HG03558 (cell line): Measurements from ENCODE around the gene FRMD8.
A peak's percentile ranks its signal among the peaks of the same experiment; 100 is the strongest.

Experiments used
- ATAC-seq: cut with Tn5 transposase; IDR thresholded peaks from one replicate; pipeline ENCODE4 v1.9.1; 2021; ENCODE audit warnings: moderate number of reproducible peaks; ENCODE audit not compliant: unreplicated experiment; ENCODE audit errors: extremely low read depth

The FRMD8 gene

DNA sequence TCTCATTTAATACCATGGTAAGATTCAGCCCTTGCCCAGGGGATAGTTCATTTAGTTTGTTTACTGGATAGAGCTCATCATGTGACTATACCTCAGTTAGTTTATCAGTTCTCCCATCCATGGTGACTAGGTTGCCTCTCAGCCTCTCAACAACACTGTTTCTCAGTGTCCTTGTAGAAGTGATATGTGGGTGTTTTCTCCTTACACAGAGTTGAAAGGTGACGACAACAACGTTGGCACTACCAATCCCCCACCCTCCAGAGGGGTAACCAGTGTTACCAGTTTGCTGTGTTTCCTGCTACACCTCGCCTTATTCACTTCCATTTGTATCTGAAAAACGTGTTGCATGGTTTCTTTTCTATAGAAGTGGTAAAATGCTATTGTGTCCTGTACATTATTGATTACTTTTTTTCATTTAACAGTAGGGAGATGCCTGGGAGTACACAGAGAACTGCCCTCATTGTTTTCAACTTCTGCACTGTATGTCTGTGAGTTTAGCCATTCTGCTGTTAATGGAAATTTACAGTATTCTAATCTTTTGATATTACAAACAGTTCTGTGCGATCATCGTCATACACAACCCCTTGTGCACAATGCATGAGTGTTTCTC, 47.7 kb downstream of the FRMD8 start:
- ATAC-seq: no peak

DNA sequence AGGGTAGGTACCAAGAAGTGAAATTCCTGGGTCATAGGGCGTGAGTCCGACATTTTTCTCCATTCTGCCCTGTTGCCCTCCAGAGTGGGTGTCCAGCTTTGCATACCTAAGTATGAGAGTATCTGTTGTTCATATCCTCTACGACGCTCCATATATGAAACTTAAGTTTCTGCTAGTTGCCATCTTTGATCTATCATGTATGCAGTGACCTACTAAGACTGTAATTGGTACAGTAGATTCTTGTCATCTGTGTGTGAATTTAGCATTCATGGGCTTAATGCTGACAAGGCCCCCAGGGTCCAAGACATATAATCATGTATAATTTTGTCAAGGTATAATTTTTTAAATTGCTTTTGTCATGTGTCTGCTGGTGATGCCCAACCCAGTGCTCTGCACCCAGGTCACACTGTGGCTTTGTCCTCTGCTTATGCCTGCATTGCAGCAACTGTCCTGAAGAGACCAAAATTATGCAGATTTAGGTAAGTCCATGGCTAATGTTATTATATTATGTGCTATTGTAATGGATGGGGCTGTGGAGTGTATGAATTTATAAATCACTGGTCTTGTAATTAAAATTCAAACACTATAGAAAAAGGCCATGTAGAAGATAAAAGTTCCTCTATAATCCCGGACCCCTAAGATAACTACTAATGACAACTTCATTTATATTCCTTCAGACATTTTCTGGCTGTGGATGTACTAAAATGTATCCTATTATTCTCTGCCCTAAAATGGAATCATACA, 48.4 kb downstream of the FRMD8 start:
- no peak for ATAC-seq

DNA sequence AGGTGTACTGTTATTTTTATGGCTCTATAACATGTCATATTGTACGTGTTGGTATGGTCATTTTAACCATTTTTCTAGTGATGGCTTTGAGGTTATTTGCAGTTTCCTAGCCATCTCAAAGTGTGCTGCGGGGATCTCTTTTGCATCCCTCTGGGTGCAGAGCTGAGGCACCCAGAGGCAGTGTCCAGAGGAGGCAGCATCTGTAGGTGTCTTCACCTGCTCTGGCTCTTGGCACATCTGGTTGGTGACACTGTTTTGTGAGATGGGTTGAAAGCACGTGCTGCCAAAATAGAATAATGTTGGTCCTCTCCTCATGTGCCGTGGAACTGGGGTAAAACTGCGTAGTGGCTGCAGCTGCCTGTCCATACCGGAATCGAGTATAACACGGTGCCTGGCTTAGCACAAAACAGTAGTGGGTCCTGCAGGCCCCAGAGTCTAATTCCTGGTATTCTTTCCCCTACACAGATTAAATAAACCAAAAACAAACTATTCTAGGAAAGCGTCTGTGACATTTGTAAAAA, 49.0 kb downstream of the FRMD8 start:
- ATAC-seq: no peak

DNA sequence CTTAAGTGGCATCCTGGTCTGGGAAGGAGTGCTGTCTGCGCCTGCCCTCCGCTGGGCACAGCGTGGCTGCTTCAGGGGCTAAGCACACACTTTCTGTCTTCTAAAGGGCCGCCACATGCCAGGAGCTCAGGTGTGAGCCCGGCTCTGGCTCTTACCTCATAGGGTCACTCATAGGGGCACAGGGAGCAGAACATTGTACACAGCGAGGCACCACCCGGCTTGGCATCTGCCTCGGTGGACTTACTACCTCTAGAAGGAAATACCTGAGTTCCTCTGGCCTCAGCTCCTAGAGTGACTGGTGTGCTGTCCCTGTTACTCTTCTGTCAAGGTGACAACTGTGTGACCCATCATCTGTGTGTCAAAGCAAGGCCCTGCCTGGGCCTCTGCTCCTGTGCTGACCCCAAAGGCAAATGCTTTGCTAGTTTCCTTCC, 49.6 kb downstream of the FRMD8 start:
- no peak for ATAC-seq

DNA sequence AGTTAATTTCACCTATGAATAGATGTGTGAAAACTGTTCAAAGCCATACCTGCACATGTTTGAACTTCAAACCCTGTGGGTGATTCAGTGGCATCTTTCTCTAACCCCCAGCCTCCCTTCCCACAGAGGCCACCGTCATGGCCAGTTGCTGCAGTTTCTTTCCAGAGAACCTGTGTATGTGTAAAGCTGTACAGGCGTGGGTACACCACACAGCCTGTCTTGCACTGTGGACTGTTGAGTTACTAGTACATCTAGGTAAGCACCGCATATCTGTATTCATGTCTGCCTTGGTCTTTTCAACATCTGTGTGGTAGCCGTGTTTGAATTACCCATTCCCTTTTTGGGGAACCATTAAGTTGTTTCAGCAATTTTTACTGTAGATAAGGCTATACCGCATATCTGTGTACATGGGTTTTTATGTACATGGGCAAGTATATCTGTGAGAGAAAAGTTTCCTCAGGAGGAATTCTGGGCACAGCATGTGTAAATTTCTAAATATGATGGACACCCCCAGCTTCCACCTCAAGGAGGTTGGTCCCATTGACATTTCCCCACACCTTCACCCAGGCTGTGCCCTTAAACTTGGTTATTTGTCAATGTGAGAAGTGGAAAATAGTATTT, 50.1 kb downstream of the FRMD8 start:
- ATAC-seq: no peak

DNA sequence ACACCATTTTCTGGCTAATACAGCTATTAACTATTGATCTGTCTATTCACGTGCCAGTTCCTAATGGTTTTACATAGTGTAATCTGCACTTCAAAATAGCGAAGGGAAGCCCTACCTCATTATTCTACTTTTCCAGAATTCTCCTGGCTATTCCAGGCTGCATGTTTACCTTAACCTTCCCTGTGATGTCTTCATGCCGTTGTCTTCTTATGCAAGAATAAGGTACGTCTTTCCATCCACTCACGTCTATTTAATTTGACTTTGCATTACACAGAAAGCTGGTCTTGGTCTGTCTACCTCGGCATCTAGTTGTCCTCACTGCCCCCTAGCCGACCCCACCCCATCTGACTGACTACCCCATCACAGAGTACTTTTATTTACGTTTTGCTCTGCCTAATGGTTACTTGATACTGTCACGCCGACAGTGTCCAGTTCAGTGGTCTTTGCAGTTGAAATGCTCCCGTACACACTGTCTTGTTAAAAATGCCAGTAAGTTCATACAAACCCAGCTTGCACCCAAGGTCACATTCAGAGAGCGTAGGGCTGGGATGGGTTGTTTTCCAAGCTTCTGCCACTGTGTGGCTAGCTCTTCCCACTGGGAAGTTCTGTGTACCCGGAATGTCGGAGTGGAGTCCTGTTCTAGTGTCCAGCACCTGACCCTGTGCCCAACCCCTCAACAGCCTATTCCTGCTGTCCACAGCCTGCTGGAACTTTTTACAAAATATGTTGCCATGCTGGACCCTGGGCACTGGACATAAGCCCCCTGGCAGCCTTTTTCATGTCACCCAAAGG, 51.2 kb downstream of the FRMD8 start:
- ATAC-seq: no peak

DNA sequence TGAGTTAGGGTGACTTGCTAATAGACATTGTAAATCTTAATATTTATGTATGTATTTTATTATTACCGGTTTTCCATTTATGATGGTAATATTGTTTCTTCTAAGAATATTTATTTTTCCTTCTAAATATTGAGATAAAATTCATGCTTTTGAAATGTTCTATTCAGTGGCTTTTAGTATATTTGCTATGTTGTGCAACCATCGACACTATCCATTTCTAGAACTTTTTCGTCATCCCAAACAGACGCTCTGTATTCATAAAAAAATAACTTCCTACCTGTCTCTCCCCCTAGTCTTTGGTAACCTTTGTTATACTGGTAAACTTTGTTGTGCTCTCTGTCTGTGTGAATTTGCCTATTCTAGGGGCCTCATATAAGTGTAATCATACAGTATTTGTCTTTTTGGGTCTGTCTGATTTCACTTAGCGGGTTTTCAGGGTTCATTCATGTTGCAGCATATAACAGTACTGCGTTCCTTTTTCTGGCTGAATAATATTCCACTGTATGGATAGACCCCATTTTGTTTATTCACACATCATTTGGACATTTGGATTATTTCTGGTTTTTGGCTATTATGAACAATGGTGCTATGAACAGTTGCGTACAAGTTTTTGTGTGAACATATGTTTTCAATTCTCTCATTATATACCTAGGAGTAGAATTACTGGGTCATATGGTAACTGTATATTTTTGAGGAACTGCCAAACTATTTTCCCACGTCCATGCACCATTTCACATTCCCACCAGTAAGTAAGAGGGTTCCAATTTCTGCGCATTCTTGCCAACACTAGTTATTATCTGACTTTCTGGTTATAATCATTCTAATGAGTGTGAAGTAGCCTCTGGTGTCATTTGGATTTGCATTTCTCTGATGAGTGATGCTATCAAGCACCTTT, 52.1 kb downstream of the FRMD8 start:
- ATAC-seq: no peak

DNA sequence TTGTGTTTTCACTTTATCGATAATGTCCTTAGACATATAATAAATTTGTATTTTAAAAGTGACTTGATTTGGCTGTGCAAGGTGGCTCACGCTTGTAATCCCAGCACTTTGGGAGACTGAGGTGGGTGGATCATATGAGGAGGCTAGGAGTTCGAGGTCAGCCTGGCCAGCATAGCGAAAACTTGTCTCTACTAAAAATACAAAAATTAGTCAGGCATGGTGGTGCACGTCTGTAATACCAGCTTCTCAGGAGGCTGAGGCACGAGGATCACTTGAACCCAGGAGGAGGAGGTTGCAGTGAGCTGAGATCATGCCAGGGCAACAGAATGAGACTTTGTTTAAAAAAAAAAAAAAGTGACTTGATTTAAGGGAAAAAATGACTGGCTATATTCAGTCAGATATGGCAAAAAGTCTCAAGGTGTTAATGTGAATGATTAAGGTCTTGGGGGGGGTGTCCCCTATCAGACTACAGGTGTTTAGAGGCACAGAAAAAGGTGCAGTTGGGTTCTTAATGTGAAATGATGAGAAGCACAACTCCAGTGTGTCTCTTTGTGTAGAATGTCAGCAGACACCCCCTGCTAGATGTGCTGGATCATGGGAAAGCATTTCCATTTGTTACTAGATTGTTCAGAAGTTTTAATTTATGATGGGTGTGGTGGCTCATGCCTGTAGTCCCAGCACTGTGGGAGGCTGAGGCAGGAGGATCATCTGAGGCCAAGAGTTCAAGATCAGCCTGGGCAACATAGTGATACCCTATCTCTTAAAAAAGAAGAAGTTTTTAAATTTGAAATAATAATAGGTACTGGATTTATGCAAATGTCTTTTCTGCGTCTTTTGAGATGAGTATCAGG, 53.1 kb downstream of the FRMD8 start:
- ATAC-seq: no peak

DNA sequence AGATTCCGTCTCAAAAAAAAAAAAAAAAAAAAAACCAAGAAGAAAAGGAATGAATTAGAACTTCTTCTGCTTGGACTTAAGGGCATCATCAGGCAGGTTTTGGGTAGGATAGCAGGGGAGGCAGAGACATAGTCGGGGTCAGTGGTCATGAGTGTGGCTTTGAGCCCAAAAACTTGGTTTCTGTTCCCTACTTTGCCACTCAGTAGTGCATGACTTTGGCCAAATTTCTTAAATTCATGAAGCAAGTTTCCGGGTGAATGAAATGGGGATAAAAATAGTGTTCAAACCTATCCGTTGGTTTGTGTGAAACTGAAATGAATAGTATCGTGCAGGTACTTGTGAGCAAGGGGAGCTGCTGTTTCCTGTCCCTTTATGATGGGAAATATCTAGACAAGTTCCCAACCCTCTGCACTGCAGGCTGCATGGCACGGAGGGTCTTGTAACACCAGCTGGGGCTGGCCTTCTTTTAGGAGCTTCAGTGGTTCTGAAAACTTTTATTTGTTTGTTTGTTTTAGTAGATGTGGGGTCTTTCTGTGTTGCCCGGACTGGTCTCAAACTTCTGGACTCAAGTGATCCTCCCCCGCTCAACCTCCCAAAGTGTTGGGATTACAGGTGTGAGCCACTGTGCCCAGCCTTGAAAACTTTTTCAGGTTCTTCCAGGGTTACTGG, 54.5 kb downstream of the FRMD8 start:
- ATAC-seq: peak; percentile 29

DNA sequence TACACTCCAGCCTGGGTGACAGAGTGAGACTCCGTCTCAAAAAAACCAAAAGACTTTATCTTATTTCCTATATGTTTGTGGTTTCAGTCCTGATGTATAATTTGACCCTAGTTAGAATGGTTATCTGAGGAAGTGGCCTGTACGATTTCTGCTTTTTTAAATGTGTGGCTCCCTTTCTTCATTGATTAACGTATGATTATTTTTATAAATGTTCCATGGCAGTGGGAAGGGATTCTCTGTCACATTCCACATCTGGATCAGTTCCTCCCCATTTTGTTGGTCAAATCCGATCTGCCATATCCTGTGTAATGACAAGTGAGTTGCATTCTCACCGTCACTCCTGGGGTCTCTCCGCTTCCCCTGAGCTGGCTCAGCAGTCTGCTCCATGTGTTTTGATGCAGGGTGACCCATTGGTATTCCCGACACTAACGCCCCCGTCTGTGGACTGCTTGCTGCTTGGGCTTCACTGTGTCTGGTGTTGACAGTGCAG, 56.5 kb downstream of the FRMD8 start:
- ATAC-seq: no peak

DNA sequence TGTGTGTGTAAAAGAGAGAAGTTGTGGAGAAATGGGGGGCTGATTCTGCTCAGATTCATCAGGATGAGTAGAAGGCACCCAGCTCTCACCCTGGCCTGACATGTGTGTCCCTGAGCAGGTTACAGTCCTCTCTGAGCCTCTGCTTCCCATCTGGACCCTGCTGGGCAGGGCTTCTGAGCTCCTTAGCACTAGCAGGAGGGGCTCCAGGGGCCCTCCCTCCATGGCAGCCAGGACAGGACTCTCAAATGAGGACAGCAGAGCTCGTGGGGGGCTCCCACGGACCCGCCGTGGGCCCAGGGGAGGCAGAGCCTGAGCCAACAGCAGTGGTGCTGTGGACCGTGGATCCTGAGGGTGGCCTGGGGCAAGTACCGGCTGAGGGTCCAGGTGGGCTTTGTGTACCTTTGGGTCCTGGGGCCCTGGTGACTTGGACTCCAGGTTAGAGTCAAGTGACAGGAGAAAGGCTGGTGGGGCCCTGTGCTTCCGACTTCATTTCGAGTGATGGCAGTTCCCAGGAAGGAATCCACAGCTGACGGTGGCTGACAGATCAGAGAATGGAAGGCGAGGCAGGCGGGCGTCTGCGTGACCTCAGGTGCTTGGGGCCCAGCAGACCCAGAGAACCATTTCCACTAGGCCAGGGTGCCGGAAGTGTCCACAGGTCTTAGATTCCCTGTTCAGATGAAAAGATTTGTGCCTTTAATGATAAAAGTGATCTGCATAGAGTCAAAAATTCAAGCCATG, 58.0 kb downstream of the FRMD8 start:
- no peak for ATAC-seq

DNA sequence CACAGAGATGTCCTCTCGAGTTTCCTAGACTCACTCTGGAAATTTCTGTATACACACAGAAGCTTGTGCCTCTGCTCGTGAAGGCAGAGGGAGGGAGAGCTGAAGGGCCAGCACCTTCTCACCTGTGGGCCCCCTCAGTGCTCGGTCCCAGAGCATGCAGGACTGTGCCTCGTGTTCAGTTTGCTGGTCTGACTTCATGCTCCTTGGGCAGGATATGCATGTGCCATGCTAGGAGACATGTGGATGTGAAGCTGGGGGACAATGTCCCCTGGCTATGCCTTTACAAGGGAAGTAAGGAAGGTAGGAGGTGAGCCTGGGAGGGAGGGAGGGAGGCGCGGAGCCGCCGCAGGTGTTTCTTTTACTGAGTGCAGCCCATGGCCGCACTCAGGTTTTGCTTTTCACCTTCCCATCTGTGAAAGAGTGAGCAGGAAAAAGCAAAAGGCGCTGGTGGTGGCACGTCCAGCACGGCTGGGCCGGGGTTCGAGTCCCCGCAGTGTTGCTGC, 58.7 kb downstream of the FRMD8 start:
- ATAC-seq: no peak

DNA sequence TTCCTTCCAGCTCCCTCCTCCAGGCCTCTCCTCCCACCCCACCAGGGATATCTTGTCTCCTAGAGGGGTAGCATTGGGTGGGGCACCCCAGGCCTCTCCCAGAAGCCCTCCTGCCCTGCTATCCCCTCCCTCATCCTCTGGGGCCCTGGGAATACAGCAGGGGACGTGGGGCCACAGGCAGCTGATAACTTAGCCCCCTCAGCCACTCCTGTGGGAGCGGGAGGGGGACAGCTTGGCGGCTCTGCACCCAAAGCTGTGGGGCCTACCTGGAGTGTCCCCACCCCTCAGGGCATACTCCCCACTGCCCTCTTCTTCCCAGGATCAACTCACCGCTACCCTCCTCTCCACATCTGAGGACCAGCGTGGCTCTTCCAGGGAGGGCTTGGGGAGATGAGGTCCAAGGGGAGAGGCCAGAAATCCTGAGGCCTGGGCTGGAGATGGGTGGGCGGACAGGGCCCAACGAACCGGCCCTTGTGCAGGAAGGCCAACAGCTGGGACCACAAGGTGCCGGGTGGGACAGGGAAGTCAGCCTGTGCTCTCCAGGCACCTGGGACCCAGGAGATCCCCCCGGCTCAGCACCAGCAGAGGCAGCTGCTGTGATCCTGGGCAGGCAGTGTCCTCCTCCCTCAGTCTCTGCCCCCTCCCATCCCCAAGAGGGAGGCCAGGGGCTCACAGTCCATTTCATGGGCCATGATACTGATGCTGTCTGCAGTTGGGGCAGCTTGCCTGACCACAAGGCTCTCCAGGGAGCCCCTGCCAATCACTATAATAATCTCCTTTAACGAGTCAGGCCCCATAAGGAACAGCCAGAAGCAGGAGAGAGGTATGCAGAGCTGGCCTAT, 59.4 kb downstream of the FRMD8 start:
- ATAC-seq: no peak

DNA sequence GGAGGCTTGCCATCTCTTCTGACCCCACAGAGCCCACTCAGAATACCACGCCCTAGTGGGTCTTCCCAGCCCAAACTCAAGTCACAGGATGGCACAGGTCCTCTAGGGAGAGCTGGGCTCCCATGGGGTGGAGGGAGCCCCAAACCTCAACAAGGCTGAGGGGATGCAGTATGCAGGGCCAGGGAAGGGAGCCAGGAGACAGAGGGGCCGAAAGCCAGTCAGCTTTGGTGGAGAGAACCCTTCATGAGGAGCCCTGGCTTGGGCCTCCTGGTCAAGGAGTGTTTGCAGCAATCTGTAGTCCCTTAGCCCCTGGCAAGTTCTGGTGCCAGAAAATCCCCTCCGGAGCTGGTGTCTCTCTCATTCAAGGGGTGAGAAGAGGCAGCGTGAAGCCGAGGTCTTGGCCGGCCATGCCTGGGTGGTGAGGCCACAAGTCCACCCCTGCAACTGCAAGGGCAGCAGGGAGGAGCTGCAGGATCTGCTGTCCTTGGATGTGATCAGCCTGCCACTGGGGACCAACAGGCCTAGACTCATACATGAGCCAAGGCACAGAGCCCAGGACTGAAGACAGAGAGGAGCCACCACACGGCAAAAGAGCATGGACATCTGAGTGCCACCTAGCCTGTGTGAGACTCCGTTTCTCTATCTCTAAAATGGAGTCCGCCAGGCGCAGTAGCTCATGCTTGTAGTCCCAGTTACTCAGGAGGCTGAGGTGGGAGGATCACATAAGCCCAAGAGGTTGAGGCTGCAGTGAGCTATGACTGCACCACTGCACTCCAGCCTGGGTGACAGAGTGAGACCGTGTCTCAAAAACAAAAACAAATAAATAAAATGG, 60.2 kb downstream of the FRMD8 start:
- no peak for ATAC-seq

DNA sequence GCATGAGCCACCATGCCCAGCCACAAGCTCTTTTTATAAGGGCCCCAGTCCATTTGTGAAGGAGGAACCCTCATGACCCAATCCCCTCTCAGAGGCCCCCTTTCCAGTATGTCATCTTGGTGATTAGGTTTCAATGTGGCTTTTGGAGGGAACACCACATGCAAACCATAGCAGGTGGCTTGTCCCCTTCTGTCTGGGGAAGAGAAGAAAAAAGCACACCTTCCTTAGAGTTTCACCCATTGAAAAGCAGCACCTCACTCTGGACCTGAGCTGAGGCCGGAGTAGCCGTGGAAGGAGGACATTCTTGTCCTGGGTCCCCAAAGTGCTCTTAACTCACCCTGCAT, 61.6 kb downstream of the FRMD8 start:
- ATAC-seq: no peak
